ENCODE data around the gene SLITRK4. TPM values are rescaled to one million over a fixed set of nuclear protein-coding genes. Genes with fewer than 3 reads are reported as not detected.

The SLITRK4 gene
- total and polyA plus RNA-seq, 8 donors = 0.23 to 2.3 (median 1.6) TPM

DNA sequence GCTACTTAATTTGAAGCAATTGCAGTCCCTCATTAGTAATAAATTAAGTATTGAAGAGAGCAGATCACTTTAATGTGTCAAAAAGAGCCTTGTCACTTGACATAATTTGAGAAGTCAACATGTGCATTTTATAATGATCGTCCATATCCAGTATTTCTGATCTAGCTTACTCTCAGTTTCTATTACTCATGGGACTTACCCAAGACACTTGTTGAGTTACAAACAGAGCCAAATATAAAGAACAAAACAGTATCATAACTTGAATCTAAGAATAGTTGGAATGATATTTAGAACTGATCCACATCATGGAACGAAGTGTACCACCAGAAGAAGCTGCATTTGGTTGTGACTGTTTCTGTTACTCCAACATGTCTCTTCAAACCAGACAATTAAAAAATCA is 54.7 kb downstream of the SLITRK4 start:
- no peak for DNase-seq
- intact Hi-C loops (cut with DNase I) = no loop called here
- no peaks in the 10 kb centered on the region for H3K4me1 ChIP-seq
- no peak overlapping the region for H3K4me3 ChIP-seq
- no peak overlapping the region for H3K27ac ChIP-seq
- H3K36me3 ChIP-seq = no peaks in the 10 kb centered on the region
- no peaks in the 10 kb centered on the region for H3K27me3 ChIP-seq
- TF ChIP-seq, protein P1, sequence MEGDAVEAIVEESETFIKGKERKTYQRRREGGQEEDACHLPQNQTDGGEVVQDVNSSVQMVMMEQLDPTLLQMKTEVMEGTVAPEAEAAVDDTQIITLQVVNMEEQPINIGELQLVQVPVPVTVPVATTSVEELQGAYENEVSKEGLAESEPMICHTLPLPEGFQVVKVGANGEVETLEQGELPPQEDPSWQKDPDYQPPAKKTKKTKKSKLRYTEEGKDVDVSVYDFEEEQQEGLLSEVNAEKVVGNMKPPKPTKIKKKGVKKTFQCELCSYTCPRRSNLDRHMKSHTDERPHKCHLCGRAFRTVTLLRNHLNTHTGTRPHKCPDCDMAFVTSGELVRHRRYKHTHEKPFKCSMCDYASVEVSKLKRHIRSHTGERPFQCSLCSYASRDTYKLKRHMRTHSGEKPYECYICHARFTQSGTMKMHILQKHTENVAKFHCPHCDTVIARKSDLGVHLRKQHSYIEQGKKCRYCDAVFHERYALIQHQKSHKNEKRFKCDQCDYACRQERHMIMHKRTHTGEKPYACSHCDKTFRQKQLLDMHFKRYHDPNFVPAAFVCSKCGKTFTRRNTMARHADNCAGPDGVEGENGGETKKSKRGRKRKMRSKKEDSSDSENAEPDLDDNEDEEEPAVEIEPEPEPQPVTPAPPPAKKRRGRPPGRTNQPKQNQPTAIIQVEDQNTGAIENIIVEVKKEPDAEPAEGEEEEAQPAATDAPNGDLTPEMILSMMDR (IDR thresholded peaks at IDR 0.05) = no peak
- no peaks in the 10 kb centered on the region for H3K9me3 ChIP-seq
- no peak for ATAC-seq

DNA sequence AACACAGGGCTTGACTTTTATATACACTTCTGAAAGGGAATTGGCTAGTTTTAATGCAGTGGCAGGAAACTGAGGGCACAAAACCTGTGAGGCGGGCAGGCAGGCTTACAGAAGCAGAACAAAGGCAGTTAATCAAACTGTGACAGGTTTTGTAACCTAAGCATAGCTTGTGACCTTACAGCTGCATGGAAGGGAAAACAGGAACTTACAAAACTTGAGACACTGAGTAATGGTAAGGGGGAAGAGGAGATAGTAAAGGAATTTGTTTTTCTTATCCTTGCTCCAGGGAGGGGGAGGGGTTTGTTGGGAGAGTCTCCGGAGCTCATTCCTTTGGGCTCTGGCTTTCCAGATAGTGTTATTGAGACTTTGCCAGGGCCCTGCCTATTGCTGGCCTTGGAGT is 55.6 kb downstream of the SLITRK4 start:
- TF ChIP-seq, protein P1 (IDR thresholded peaks at IDR 0.05) = no peak
- H3K4me1 ChIP-seq = no peaks in the 10 kb centered on the region
- no peak overlapping the region for H3K4me3 ChIP-seq
- no peak overlapping the region for H3K27ac ChIP-seq
- ATAC-seq (no peak), DNase-seq (no peak)
- no peaks in the 10 kb centered on the region for H3K36me3 ChIP-seq
- intact Hi-C loops (cut with DNase I) = no loop called here
- H3K9me3 ChIP-seq = no peaks in the 10 kb centered on the region
- no peaks in the 10 kb centered on the region for H3K27me3 ChIP-seq

Other genes starting within 250 kb of the SLITRK4 start
- gene SPANXN3, start 118.6 kb downstream of the SLITRK4 start, total RNA-seq = not detected
- not detected for gene SPANXN3, start 118.6 kb downstream of the SLITRK4 start, polyA plus RNA-seq (ENCODE audit: insufficient read length in 6 of 6)
- not detected for gene SPANXN2, start 84.7 kb upstream of the SLITRK4 start, total RNA-seq
- gene SPANXN2, start 84.7 kb upstream of the SLITRK4 start, polyA plus RNA-seq (ENCODE audit: insufficient read length in 6 of 6) = not detected
- gene UBE2NL, start 248.0 kb upstream of the SLITRK4 start, total RNA-seq = not detected
- under 1 TPM in 4 of 6 donors, not detected in 2; 0.31 to 0.40 (median 0.34) TPM for gene UBE2NL, start 248.0 kb upstream of the SLITRK4 start, polyA plus RNA-seq (ENCODE audit: insufficient read length in 6 of 6)